Cerebellar cortex (tissue), 1 donor: ENCODE results near the gene CHRNA3.

ENCODE experiments used
- DNase-seq: peaks from one replicate; pipeline ENCODE4 v3.0.0-alpha.2; 2015; ENCODE audit warnings: low spot score

CHRNA3 gene

DNA sequence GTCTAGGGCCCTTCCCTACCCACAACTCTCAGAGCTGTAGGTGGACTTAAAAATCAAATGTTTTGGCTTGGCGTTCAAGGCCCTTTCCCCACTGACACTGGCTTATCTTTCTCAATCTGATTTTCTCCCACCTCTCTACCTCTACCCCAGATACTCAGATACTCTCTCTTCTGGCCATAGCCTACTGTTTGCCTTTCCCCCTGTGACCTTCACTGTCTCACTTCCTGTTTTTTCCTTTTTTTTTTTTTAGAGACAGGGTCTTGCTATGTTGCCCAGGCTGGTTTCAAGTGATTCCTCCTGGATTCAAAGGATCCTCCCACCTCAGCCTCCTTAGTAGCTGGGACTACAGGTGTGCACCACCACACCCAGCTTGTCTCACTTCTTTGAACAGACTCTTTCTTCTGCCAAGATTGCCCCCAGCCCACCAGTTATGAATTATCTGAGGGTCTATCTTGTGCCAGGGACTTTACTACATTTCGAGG, 15.6 kb upstream of the CHRNA3 start:
- DNase-seq: no peak

DNA sequence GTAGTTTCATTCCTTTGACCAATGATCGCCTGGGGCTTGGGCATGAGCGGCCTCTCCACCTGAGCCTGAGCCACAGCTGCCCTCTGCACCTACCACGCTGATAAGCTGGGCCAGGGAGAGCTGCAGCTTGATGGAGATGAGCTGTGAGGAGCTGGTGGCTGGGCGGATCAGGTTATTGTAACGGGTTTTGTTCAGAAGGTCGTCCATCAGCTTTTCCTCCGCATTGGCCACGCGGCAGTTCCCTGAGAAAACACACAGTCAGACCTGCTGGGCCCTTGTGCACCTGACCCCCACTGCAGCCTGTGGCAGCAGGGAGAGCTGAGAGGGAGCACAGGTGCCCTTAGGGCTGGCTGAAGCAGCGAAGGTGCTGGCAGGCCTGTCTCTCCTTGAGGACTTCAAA, 14.6 kb upstream of the CHRNA3 start:
- DNase-seq: no peak

GRCh38 chr15:78634210-78635145, 13.7 kb upstream of the CHRNA3 start:
- DNase-seq: no peak

DNA sequence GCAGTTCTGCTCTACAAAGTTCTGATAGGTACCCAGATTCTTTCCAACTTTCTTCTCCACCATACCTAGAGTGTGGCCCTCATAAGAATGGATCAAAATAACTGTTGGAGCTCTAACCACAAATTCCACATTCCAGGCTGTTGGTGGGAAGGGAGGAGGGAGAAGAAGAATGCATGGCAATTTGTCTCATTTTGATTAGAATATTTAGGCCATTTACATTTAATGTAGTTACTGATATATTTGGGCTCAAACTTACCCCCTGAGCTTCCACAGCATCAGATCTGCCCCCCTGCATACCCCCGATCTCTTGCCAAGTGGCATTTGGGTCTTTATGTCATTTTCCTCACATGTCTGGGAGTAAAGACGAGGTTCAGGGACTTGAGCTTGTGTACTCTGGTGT, 12.6 kb upstream of the CHRNA3 start:
- no peak for DNase-seq

DNA sequence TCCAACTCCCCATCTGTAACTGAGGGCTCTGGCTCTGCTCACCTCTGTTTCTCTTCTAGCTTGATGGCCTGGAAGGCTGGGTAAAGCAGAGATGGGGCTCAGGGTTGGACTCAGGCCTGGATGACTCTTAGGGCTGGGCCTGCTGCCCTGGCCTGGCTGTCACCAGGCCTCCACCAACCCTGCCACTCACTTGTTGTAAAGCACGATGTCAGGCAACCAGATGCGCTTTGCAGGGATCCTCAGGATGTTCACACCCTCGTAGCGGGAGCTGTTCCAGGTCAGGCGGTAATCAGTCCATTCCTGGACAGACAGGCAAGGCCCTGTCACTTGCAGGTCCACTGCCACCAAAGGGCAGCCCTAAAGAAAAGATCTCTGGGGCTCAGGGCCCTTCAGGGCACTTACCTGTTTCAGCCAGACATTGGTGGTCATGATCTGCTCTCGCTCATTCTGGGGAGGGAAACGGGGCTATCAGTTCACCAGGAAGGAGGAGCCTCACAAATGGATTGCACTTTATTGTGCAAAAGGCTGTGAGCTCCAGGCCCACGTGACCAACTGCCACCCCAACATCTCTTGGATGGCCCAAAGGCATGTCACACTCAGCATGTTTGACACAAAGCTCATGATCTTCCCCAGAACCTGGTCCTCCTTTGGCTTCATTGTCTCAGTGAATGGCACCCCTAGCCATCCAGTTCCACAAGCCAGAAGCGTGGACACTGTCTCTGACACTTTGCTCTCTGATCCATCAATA, 10.3 kb upstream of the CHRNA3 start:
- no peak for DNase-seq

- no peak for DNase-seq
Observed at GRCh38 chr15:78629716-78630065, 8.9 kb upstream of the CHRNA3 start.

DNA sequence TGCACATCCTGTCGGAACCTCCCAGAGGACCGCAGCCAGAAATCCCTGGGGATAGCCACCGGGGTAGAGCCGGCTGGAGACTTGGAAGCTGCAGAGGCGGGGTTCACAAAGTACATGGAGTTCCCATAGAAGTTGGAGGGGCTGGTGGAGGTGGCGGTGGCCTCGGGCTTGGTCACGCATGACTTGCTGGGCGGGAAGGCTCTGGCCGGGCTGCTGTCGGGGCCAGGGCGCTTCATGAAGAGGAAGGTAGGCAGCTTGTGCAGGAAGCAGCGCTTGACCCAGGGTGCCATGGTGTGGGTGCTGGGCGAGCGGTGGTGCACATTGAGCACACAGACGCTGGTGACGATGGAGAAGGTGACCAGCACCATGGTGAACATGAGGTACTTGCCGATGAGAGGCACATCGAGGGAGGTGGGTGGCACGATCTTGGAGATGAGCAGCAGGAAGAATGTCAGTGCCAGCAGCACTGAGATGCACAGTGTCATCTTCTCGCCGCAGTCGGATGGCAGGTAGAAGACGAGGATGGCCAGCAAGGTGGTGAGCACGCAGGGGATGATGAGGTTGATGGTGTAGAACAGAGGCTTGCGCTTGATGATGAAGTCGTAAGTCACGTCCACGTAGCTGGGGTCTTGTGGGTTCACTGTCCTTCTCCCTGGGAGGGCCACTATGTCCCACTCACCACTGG, 8.4 kb upstream of the CHRNA3 start:
- no peak for DNase-seq

GRCh38 chr15:78628227-78628626, 7.4 kb upstream of the CHRNA3 start:
- no peak for DNase-seq

GRCh38 chr15:78627348-78627747, 6.6 kb upstream of the CHRNA3 start:
- no peak for DNase-seq

DNA sequence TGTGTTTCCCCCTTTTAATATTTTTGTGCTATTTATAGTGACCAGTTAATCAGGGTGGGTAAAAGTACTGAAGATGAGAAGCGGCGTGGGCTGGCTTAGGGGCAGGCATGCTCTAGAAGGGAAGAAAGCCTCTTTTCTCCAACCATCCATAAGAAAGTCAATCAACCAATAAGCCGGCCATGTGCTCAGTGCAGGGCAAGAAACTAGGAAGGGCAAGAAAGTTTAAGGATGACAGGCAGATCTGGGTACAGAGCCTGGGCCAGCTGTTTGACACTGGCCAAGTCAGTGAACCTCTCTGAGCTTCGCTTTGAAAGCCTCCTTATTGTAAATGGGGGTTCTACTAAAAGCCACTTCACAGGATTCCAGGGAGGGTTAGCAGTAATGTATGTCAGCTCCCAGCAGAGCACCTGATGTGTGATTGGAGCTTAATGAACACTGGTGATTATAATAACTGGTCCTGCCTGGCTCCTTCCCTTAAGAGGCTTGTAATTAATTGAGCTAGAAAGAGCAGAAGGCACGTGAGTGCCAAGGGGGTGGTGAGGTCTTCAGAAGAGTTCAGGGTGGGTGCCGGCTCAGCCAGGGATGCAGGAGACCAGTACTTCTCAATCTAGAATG, 5.7 kb upstream of the CHRNA3 start:
- DNase-seq: no peak

DNA sequence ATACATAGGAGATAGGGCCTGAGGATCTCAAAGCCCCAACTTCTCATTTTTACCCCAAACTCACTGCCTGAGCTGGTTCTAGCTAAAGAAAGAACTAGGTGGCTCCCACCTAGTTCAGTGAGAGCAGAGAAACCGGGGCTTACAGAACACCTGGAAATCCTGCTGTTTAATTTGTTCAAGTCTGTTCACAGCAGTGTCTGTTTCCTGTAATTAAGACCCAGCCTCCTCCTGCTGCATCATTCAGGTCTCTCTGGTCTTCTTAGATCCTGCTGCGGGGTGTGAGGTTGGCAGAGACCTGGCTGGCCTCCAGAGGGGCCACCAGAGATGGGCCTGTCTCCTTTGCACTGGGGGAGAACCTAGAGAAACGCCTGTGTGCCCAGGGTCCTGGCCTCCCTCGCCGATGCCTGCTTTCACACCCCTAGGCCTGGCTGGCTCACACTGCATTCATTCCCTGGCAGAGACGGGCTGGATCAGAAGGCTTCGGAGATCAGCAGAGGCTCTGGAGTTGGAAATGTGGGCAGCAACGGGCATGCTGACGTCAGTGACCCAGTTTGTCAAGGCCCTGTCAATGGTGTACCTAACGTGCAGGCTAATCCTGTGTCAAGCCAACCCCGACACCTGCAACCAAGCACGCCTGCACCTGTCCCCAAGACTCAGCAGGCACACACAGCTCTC, 4.9 kb upstream of the CHRNA3 start:
- peak; percentile 29 for DNase-seq

GRCh38 chr15:78624651-78625590, 4.1 kb upstream of the CHRNA3 start:
- no peak for DNase-seq

- no peak for DNase-seq
Observed at GRCh38 chr15:78623786-78624497, 3.1 kb upstream of the CHRNA3 start.

GRCh38 chr15:78621810-78622402, 1.1 kb upstream of the CHRNA3 start:
- DNase-seq: no peak

DNA sequence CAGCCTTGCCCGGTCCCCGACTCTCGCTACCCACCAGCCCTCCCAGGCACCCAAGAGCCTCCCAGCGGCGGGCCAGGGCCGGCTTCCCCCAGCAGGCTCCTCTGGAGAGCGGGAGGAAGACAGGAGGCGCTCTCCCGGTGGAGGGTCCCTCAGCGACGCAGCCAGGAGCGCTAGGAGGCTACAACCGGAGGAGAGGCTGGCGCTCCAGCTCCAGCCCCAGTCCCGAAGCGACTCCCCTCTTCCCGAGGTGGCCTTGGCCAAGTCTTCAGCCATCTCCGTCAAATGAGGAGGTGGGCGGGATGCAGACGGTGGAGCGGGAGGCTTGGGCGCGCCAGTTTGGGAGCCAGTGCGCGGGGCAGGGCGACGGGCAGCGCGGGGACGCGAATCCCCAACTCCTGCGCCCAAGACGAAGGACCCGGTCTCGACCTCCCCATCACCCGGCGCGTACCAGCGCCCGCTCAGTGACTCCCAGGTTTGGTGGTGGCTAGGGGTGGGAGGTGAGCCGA, 722 bp downstream of the CHRNA3 start:
- DNase-seq: peak; percentile 39

- no peak for DNase-seq
Observed at GRCh38 chr15:78619022-78619950, 1.5 kb downstream of the CHRNA3 start.

DNA sequence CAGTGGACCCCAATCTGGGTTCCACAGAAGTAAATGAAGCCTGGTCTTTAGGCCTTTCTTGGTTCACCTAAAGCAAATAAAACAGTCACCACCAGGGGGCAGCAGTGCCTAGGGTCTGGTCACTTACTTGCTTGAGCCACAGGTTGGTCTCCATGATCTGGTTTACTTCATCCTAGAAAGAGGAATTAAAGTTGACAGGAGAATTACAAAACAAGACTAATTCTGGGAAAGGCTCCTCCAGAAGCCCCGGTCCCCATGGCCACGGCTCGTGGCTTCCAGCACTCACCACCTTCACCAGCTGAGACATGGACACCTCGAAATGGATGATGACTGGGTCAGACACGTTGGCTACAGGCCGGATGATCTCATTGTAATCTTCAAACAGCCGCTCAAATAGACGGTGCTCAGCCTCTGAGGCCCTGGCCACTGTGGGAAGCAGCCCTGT, 2.3 kb downstream of the CHRNA3 start:
- peak; percentile 91 for DNase-seq

- DNase-seq: no peak
Observed at GRCh38 chr15:78618064-78618463, 2.7 kb downstream of the CHRNA3 start.
